Peyer's patch (tissue), 4 donors: ENCODE results near the gene TRERF1. TPM values are rescaled to one million over a fixed set of nuclear protein-coding genes. Genes with fewer than 3 reads are reported as not detected.
A peak's percentile ranks its signal among the peaks of the same experiment; 100 is the strongest.

ENCODE experiments used
- DNase-seq, 3 donors: peaks; one replicate each; pipeline ENCODE4 v3.0.0-alpha.2; 2017 to 2019
- H3K27ac ChIP-seq, 4 donors: fragments of 200-600 bp; sonication (generic); one replicate each; pipeline ENCODE4 v1.5.1; 2016 to 2019
- H3K27me3 ChIP-seq, 2 donors: fragments of 200-600 bp; sonication (generic); one replicate each; pipeline ENCODE4 v1.5.1; 2019
- H3K36me3 ChIP-seq, 3 donors: fragments of 200-600 bp; sonication (generic); one replicate each; pipeline ENCODE4 v1.5.1; 2016 to 2019
- H3K4me1 ChIP-seq, 4 donors: fragments of 200-600 bp; sonication (generic); one replicate each; pipeline ENCODE4 v1.5.1; 2016 to 2019
- H3K4me3 ChIP-seq, 4 donors: fragments of 200-600 bp; sonication (generic); 1 replicate in 3 of 4; 2 replicates in 1 of 4; pipeline ENCODE4 v1.5.1; 2016 to 2019; ENCODE audit warnings: mild to moderate bottlenecking in 1 of 4
- H3K9me3 ChIP-seq, 4 donors: fragments of 200-600 bp; sonication (generic); one replicate each; pipeline ENCODE4 v1.5.1; 2016 to 2019; ENCODE audit warnings: mild to moderate bottlenecking in 1 of 4
- CTCF ChIP-seq, 6 experiments: fragments of 450-650 bp in 4 of 6; fragments of 200-600 bp in 2 of 6; sonication (generic) in 1 of 6; IDR thresholded peaks; one replicate each; pipeline ENCODE4 v1.5.1; 2017 to 2019; ENCODE audit warnings: antibody characterized with exemption in 6 of 6, mild to moderate bottlenecking in 3 of 6, moderate library complexity in 1 of 6
- POLR2A ChIP-seq, 2 donors: fragments of 450-650 bp; IDR thresholded peaks; one replicate each; pipeline ENCODE4 v1.5.1; 2017; ENCODE audit warnings: antibody characterized with exemption in 2 of 2, mild to moderate bottlenecking in 2 of 2, moderate library complexity in 2 of 2
- total RNA-seq, 4 donors: library from RNA; depleted of rRNA; stranded (reverse); fragments of >200 nt; gene quantifications; one replicate each; pipeline ENCODE4 v1.1.0, GENCODE V29; 2016

Gene TRERF1
- total RNA-seq, 4 donors from 2014 or later: 4.6 to 28.1 (median 8.5) TPM

- Histone ChIP-seq H3K27ac (no peak overlapping the region), H3K27me3 (no peaks in the 10 kb centered on the region), H3K36me3 (peaks cover 0 to 8% (median 0%) of the 10 kb centered on the region in 3 donors), H3K9me3 (no peaks in the 10 kb centered on the region), H3K4me3 (no peak overlapping the region), H3K4me1 (peaks cover 0 to 17% (median 0%) of the 10 kb centered on the region in 4 donors)
- DNase-seq: no peak
- TF ChIP-seq CTCF (IDR thresholded peaks at IDR 0.05) (no peak), POLR2A (IDR thresholded peaks at IDR 0.05) (no peak)
Observed at GRCh38 chr6:42263165-42263728, 188.5 kb downstream of the TRERF1 start.

GRCh38 chr6:42260972-42261371, 190.8 kb downstream of the TRERF1 start:
- TF ChIP-seq CTCF (IDR thresholded peaks at IDR 0.05): peak in 5 of 6 experiments; percentile 28 to 55 (median 46)
- TF ChIP-seq POLR2A (IDR thresholded peaks at IDR 0.05): no peak
- H3K36me3 ChIP-seq: peaks cover 0 to 10% (median 0%) of the 10 kb centered on the region in 3 donors

GRCh38 chr6:42260396-42260888, 191.3 kb downstream of the TRERF1 start:
- H3K4me3 ChIP-seq: no peak overlapping the region
- H3K4me1 ChIP-seq: peaks cover 0 to 17% (median 0%) of the 10 kb centered on the region in 4 donors
- no peaks in the 10 kb centered on the region for H3K9me3 ChIP-seq
- DNase-seq: peak in 1 of 3 donors; percentile 44
- no peak for TF ChIP-seq POLR2A (IDR thresholded peaks at IDR 0.05)
- TF ChIP-seq CTCF (IDR thresholded peaks at IDR 0.05): no peak
- H3K27me3 ChIP-seq: no peaks in the 10 kb centered on the region
- peaks cover 0 to 10% (median 0%) of the 10 kb centered on the region in 3 donors for H3K36me3 ChIP-seq
- peak overlapping the region in 3 of 4 donors; percentile 30 to 68 (median 54) for H3K27ac ChIP-seq

More at GRCh38 chr6:42260972-42261371, 190.8 kb downstream of the TRERF1 start:
- Histone ChIP-seq H3K4me3 (no peak overlapping the region), H3K4me1 (peaks cover 0 to 17% (median 0%) of the 10 kb centered on the region in 4 donors), H3K9me3 (no peaks in the 10 kb centered on the region), H3K27ac (peak overlapping the region in 3 of 4 donors; percentile 30 to 68 (median 54)), H3K27me3 (no peaks in the 10 kb centered on the region)
- DNase-seq: peak in 2 of 3 donors; percentile 63 to 65

- no peaks in the 10 kb centered on the region for H3K9me3 ChIP-seq
- TF ChIP-seq POLR2A (IDR thresholded peaks at IDR 0.05): no peak
- TF ChIP-seq CTCF (IDR thresholded peaks at IDR 0.05): no peak
- DNase-seq: peak in 1 of 3 donors; percentile 32
- peaks cover 0 to 17% (median 0%) of the 10 kb centered on the region in 4 donors for H3K4me1 ChIP-seq
- peak overlapping the region in 3 of 4 donors; percentile 30 to 68 (median 54) for H3K27ac ChIP-seq
- peaks cover 0 to 13% (median 0%) of the 10 kb centered on the region in 3 donors for H3K36me3 ChIP-seq
- H3K27me3 ChIP-seq: no peaks in the 10 kb centered on the region
- no peak overlapping the region for H3K4me3 ChIP-seq
Observed at GRCh38 chr6:42259841-42260395, 191.8 kb downstream of the TRERF1 start.

- H3K36me3 ChIP-seq: peaks cover 0 to 19% (median 0%) of the 10 kb centered on the region in 3 donors
- peak overlapping the region in 2 of 4 donors; percentile 54 to 68 for H3K27ac ChIP-seq
- no peak overlapping the region for H3K4me3 ChIP-seq
- DNase-seq: no peak
- H3K9me3 ChIP-seq: no peaks in the 10 kb centered on the region
- peaks cover 0 to 17% (median 0%) of the 10 kb centered on the region in 4 donors for H3K4me1 ChIP-seq
- TF ChIP-seq POLR2A (IDR thresholded peaks at IDR 0.05) (no peak), CTCF (IDR thresholded peaks at IDR 0.05) (no peak)
- H3K27me3 ChIP-seq: no peaks in the 10 kb centered on the region
Observed at GRCh38 chr6:42259286-42259685, 192.4 kb downstream of the TRERF1 start.
